CD4-positive, alpha-beta T cell (primary cell): ENCODE results near the gene FBXO4. TPM values are rescaled to one million over a fixed set of nuclear protein-coding genes. Genes with fewer than 3 reads are reported as not detected.
"Not testable (repeated sequence)": the region's sequence is repeated elsewhere in the genome, so short reads cannot be mapped to it uniquely, and the experiment has no call there.

ENCODE experiments used
- ATAC-seq: fragments of 200-7000 bp; cut with Tn5 transposase; one replicate; pipeline ENCODE4 v1.10.0; 2022; ENCODE audit warnings: mild to moderate bottlenecking; ENCODE audit not compliant: poor library complexity
- CTCF ChIA-PET: fragments of 350-600 bp; sonication (Branson Sonifier 250); formaldehyde crosslinking; loops from one replicate; lab custom pipeline; 2021; ENCODE audit warnings: antibody characterized with exemption, inconsistent platforms; lab: Charles Lee
- POLR2A ChIA-PET: fragments of 350-600 bp; sonication (Branson Sonifier 250); formaldehyde crosslinking; loops from one replicate; lab custom pipeline; 2021; ENCODE audit warnings: antibody characterized with exemption, inconsistent platforms; lab: Charles Lee
- DNase-seq, 14 experiments: peaks; one replicate each; pipeline ENCODE4 v3.0.0-alpha.2; 2013 to 2020; ENCODE audit warnings: mixed read lengths in 2 of 14
- H3K27ac ChIP-seq, 2 donors: one replicate each; pipeline versions ENCODE4 v1.5.1 to v1.7.0; 2013; ENCODE audit warnings: low read length in 2 of 2, low read depth in 1 of 2, mild to moderate bottlenecking in 1 of 2
- H3K27me3 ChIP-seq, 2 experiments: 1 replicate in 1 of 2; 2 replicates in 1 of 2; pipeline versions ENCODE4 v1.6.1 to v1.7.0; 2013; ENCODE audit warnings: low read length in 2 of 2, control low read depth in 1 of 2, mild to moderate bottlenecking in 1 of 2, moderate library complexity in 1 of 2; ENCODE audit not compliant: insufficient read depth in 2 of 2, control insufficient read depth in 1 of 2
- H3K36me3 ChIP-seq: one replicate; pipeline ENCODE4 v1.6.1; 2013; ENCODE audit warnings: low read length, control low read depth; ENCODE audit not compliant: insufficient read depth
- H3K4me1 ChIP-seq: one replicate; pipeline ENCODE4 v1.6.1; 2013; ENCODE audit warnings: low read length, control low read depth; ENCODE audit not compliant: insufficient read depth
- H3K4me3 ChIP-seq: one replicate; pipeline ENCODE4 v1.5.1; 2013; ENCODE audit warnings: mild to moderate bottlenecking, low read length, moderate library complexity
- H3K9me3 ChIP-seq, 2 experiments: 1 replicate in 1 of 2; 2 replicates in 1 of 2; pipeline versions ENCODE4 v1.6.1 to v1.7.0; 2013; ENCODE audit warnings: low read length in 2 of 2, mild to moderate bottlenecking in 2 of 2, control low read depth in 1 of 2, moderate library complexity in 1 of 2; ENCODE audit not compliant: control insufficient read depth in 1 of 2, insufficient read depth in 1 of 2
- H3K27ac Mint-ChIP-seq: one replicate; pipeline ENCODE4 v1.8.0; 2020; ENCODE audit warnings: mixed read lengths
- H3K27me3 Mint-ChIP-seq: one replicate; pipeline ENCODE4 v1.8.0; 2021; ENCODE audit warnings: mixed read lengths
- H3K36me3 Mint-ChIP-seq: one replicate; pipeline ENCODE4 v1.8.0; 2021; ENCODE audit warnings: low read depth, mixed read lengths
- H3K4me1 Mint-ChIP-seq: one replicate; pipeline ENCODE4 v1.8.0; 2021; ENCODE audit warnings: low read depth, mixed read lengths
- H3K4me3 Mint-ChIP-seq: one replicate; pipeline ENCODE4 v1.8.0; 2020; ENCODE audit warnings: mild to moderate bottlenecking, mixed read lengths
- H3K9me3 Mint-ChIP-seq: one replicate; pipeline ENCODE4 v1.8.0; 2020; ENCODE audit warnings: mixed read lengths
- intact Hi-C, 2 experiments: fragments of 100-400 bp; cut with DNase I in 1 of 2; cut with micrococcal nuclease in 1 of 2; formaldehyde crosslinking; loops; one replicate each; pipeline versions ENCODE4 v1.15.1 to v1.9.0; 2023 to 2025; cut with DNase I, micrococcal nuclease
- total RNA-seq, 174 experiments: library from RNA in 2 of 174; stranded (reverse) in 2 of 174; gene quantifications; one replicate each; pipeline ENCODE4 v1.2.3 and lab custom pipeline; 2021 to 2026
- TF ChIP-seq, protein P1 (sequence below): fragments of 200-600 bp; IDR thresholded peaks from one replicate; pipeline ENCODE4 v1.8.0; 2022; ENCODE audit warnings: antibody characterized with exemption, mild to moderate bottlenecking

Gene FBXO4
- total RNA-seq, 2 experiments from 2014 or later: 7.0 to 8.1 TPM

DNA sequence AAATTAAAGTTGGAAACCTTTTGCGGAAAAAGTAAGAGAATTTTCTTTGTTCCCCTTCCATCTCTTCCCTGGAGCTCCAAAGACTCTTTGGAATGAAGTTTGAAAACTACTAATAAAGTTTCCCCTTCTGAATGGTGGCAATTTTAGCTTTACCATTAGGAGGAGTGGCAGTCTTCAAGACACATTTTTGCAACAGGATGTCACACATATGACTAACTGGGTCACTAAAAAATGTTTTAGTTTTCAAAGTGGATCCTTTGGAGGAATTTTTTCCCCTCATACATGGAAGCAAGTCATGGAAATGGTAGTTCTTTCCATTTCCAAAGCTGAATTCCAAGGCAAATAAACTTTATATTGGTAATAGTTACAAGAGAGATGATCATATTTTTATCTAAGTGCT is 15.6 kb downstream of the FBXO4 start:
- Histone ChIP-seq H3K27ac (no peak overlapping the region), H3K9me3 (no peaks in the 10 kb centered on the region), H3K27me3 (no peaks in the 10 kb centered on the region), H3K4me3 (no peak overlapping the region), H3K4me1 (no peaks in the 10 kb centered on the region), H3K36me3 (peaks cover 2% of the 10 kb centered on the region)
- peaks cover 44% of the 10 kb centered on the region for H3K36me3 Mint-ChIP-seq
- intact Hi-C loops: no loop called here
- no peak overlapping the region for H3K27ac Mint-ChIP-seq
- TF ChIP-seq, protein P1, sequence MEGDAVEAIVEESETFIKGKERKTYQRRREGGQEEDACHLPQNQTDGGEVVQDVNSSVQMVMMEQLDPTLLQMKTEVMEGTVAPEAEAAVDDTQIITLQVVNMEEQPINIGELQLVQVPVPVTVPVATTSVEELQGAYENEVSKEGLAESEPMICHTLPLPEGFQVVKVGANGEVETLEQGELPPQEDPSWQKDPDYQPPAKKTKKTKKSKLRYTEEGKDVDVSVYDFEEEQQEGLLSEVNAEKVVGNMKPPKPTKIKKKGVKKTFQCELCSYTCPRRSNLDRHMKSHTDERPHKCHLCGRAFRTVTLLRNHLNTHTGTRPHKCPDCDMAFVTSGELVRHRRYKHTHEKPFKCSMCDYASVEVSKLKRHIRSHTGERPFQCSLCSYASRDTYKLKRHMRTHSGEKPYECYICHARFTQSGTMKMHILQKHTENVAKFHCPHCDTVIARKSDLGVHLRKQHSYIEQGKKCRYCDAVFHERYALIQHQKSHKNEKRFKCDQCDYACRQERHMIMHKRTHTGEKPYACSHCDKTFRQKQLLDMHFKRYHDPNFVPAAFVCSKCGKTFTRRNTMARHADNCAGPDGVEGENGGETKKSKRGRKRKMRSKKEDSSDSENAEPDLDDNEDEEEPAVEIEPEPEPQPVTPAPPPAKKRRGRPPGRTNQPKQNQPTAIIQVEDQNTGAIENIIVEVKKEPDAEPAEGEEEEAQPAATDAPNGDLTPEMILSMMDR: no peak
- H3K4me1 Mint-ChIP-seq: no peaks in the 10 kb centered on the region
- DNase-seq (no peak), ATAC-seq (no peak)
- ChIA-PET CTCF (interaction anchor here (1.1 kb wide), 1 partner anchor 15 kb away, joined by 3 read pairs; the partner anchor contains the start of gene FBXO4), POLR2A (no interaction called here)
- no peak overlapping the region for H3K4me3 Mint-ChIP-seq
- no peaks in the 10 kb centered on the region for H3K9me3 Mint-ChIP-seq
- no peaks in the 10 kb centered on the region for H3K27me3 Mint-ChIP-seq

DNA sequence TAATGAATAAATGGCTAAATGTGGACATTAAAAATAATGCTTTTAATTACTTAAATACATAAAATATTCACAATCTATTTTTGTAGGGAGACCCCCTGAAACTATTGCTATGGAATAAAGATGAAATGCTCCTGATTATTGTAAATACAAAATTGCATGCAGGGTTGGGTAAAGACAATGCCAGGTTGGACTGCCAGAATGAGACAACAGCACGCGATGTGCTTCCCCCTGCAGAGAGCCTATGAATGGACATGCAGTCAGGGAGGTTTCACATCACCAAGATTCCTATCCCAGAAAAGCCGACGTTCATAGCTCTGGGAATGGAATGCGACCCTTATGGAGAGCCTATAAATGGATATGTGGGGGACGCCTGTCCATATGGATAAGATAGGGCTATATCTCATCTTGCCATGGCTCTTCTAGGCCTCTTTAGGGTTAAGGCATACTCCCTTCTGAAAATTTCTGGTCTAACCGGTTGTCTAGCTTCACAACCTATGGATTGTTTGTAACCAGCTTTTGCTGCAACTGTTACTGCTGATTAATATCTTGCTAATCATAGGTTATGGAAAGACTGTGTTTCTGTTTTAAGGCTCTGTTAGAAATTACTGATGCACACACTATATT is 20.4 kb downstream of the FBXO4 start:
- intact Hi-C loops, H3K36me3 Mint-ChIP-seq: not testable (repeated sequence)

DNA sequence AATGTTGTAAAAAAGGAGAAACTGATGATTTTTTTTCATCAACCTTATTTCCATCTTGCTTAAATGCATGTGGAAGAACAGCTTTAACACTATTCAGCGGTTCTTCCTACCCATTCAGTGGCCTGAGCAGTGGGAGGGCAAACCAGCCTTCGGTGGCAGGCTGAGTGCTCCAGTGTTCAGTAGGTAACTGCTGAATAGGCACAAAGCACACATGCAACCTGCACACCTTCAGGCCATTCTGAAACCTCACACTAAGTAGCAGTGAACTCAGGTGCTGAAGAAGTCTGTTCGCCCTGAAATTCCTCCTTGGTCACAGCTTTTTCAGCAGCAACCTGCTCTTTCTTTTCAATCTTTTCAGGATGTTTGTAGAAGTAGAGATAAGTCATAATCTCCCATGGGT is 26.1 kb downstream of the FBXO4 start:
- Histone ChIP-seq H3K36me3 (no peaks in the 10 kb centered on the region), H3K4me1 (no peaks in the 10 kb centered on the region), H3K27me3 (no peaks in the 10 kb centered on the region), H3K27ac (no peak overlapping the region), H3K9me3 (peaks cover 0 to 3% of the 10 kb centered on the region in 2 experiments), H3K4me3 (no peak overlapping the region)
- CTCF ChIA-PET: no interaction called here
- POLR2A ChIA-PET: no interaction called here
- DNase-seq (no peak), ATAC-seq (no peak)
- no peak overlapping the region for H3K27ac Mint-ChIP-seq
- H3K9me3 Mint-ChIP-seq: peaks cover 21% of the 10 kb centered on the region
- no peaks in the 10 kb centered on the region for H3K36me3 Mint-ChIP-seq
- intact Hi-C loops: no loop called here
- H3K4me3 Mint-ChIP-seq: no peak overlapping the region
- no peaks in the 10 kb centered on the region for H3K4me1 Mint-ChIP-seq
- peaks cover 5% of the 10 kb centered on the region for H3K27me3 Mint-ChIP-seq
- TF ChIP-seq, protein P1: no peak

More for the DNA sequence above, 20.4 kb downstream of the FBXO4 start:
- H3K27ac Mint-ChIP-seq, H3K4me3 Mint-ChIP-seq, H3K4me3 ChIP-seq, H3K27me3 ChIP-seq, H3K4me1 Mint-ChIP-seq, ATAC-seq, DNase-seq, POLR2A ChIA-PET, H3K36me3 ChIP-seq, H3K4me1 ChIP-seq, H3K27ac ChIP-seq, CTCF ChIA-PET, H3K9me3 ChIP-seq, H3K27me3 Mint-ChIP-seq: not testable (repeated sequence)
- peaks cover 16% of the 10 kb centered on the region for H3K9me3 Mint-ChIP-seq

DNA sequence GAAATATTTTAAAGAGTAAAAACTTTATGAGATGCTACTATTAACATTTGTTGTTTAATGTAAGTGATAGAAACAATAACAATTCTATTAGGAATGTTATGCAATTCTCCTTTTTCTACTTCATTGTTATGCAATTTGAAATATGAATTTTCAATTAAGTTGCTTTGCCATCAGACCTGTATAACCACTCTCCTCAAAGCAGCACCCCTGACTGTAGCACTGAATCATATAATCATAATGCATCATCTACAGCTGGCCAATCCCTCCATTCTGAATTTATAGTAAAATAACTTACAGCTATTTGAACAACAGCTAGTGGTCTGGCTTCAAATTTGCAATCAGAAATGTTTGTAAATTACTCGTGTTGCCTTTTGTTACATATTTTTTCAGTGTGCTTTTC is 29.2 kb downstream of the FBXO4 start:
- intact Hi-C loops: no loop called here
- TF ChIP-seq, protein P1: no peak
- peaks cover 10% of the 10 kb centered on the region for H3K9me3 Mint-ChIP-seq
- POLR2A ChIA-PET: no interaction called here
- Histone ChIP-seq H3K4me3 (no peak overlapping the region), H3K4me1 (no peaks in the 10 kb centered on the region), H3K9me3 (peaks cover 0 to 7% of the 10 kb centered on the region in 2 experiments), H3K27me3 (no peaks in the 10 kb centered on the region), H3K36me3 (no peaks in the 10 kb centered on the region), H3K27ac (no peak overlapping the region)
- H3K36me3 Mint-ChIP-seq: no peaks in the 10 kb centered on the region
- H3K27me3 Mint-ChIP-seq: peaks cover 5% of the 10 kb centered on the region
- CTCF ChIA-PET: no interaction called here
- no peak overlapping the region for H3K4me3 Mint-ChIP-seq
- H3K27ac Mint-ChIP-seq: no peak overlapping the region
- no peaks in the 10 kb centered on the region for H3K4me1 Mint-ChIP-seq
- no peak for DNase-seq
- no peak for ATAC-seq
